Effector memory CD4-positive, alpha-beta T cell (primary cell): Measurements from ENCODE around the gene HIF1AN.

ENCODE experiments used
- DNase-seq, 3 donors: peaks; one replicate each; pipeline ENCODE4 v3.0.0-alpha.2; 2020
- H3K27ac ChIP-seq: 2 replicates; pipeline ENCODE4 v1.7.0; 2013; ENCODE audit warnings: mild to moderate bottlenecking, low read length, moderate library complexity; ENCODE audit not compliant: insufficient read depth, poor library complexity, severe bottlenecking
- H3K27me3 ChIP-seq: replicated peaks from 2 replicates; pipeline ENCODE4 v1.7.0; 2013; ENCODE audit warnings: mild to moderate bottlenecking, low read length; ENCODE audit not compliant: insufficient read depth, control insufficient read depth, poor library complexity, severe bottlenecking
- H3K36me3 ChIP-seq: 2 replicates; pipeline ENCODE4 v1.7.0; 2013; ENCODE audit warnings: mild to moderate bottlenecking, low read length, moderate library complexity; ENCODE audit not compliant: control insufficient read depth, insufficient read depth
- H3K4me1 ChIP-seq: 2 replicates; pipeline ENCODE4 v1.7.0; 2013; ENCODE audit warnings: low read length, mild to moderate bottlenecking; ENCODE audit not compliant: control insufficient read depth, insufficient read depth, poor library complexity, severe bottlenecking
- H3K4me3 ChIP-seq: 2 replicates; pipeline ENCODE4 v1.7.0; 2013; ENCODE audit warnings: low read length, low read depth, mild to moderate bottlenecking; ENCODE audit not compliant: insufficient read depth, poor library complexity, severe bottlenecking
- H3K9me3 ChIP-seq: 2 replicates; pipeline ENCODE4 v1.7.0; 2013; ENCODE audit warnings: mild to moderate bottlenecking, low read length, moderate library complexity; ENCODE audit not compliant: control insufficient read depth
- total RNA-seq, 3 donors: gene quantifications; one replicate each; lab custom pipeline; 2026; lab: John Stamatoyannopoulos, UW

The HIF1AN gene
- 42.2 to 74.0 (median 54.1) reads per million in 3 donors for total RNA-seq

GRCh38 chr10:100535715-100536353 lies at the start of gene HIF1AN:
Gene HIF1AN, plus strand, starts transcription at chr10:100535943. Its CDS starts 16 bp downstream, at chr10:100535959.
- peaks cover 30% of the 10 kb centered on the region for H3K36me3 ChIP-seq
- H3K9me3 ChIP-seq, result no peaks in the 10 kb centered on the region
- H3K4me3 ChIP-seq, result peak within 1 kb of the TSS; percentile 72
- DNase-seq, result peak; percentile 76 to 85 (median 80)
- peak within 1 kb of the TSS; percentile 79 for H3K27ac ChIP-seq
- H3K27me3 ChIP-seq, result no peaks in the 10 kb centered on the region
- peaks cover 7% of the 10 kb centered on the region for H3K4me1 ChIP-seq

GRCh38 chr10:100487529-100487928 lies 48.2 kb upstream of the HIF1AN start:
- Histone ChIP-seq H3K27me3 (no peaks in the 10 kb centered on the region), H3K27ac (no peak overlapping the region), H3K4me1 (peaks cover 5% of the 10 kb centered on the region), H3K4me3 (no peak overlapping the region), H3K9me3 (no peaks in the 10 kb centered on the region), H3K36me3 (peaks cover 35% of the 10 kb centered on the region)
- DNase-seq, result no peak

- Histone ChIP-seq H3K4me3 (no peak overlapping the region), H3K27me3 (no peaks in the 10 kb centered on the region), H3K27ac (no peak overlapping the region), H3K36me3 (peaks cover 42% of the 10 kb centered on the region), H3K4me1 (no peaks in the 10 kb centered on the region), H3K9me3 (no peaks in the 10 kb centered on the region)
- no peak for DNase-seq
Measured at GRCh38 chr10:100489396-100489795, 46.3 kb upstream of the HIF1AN start.

- H3K4me1 ChIP-seq, result no peaks in the 10 kb centered on the region
- no peak for DNase-seq
- no peak overlapping the region for H3K4me3 ChIP-seq
- H3K27ac ChIP-seq, result no peak overlapping the region
- H3K36me3 ChIP-seq, result peaks cover 47% of the 10 kb centered on the region
- H3K9me3 ChIP-seq, result no peaks in the 10 kb centered on the region
- no peaks in the 10 kb centered on the region for H3K27me3 ChIP-seq
Measured at GRCh38 chr10:100490531-100490930, 45.2 kb upstream of the HIF1AN start.

- Histone ChIP-seq H3K9me3 (no peaks in the 10 kb centered on the region), H3K27me3 (no peaks in the 10 kb centered on the region), H3K27ac (no peak overlapping the region), H3K4me3 (no peak overlapping the region), H3K4me1 (no peaks in the 10 kb centered on the region), H3K36me3 (peaks cover 62% of the 10 kb centered on the region)
- no peak for DNase-seq
Measured at GRCh38 chr10:100496567-100496966, 39.2 kb upstream of the HIF1AN start.

GRCh38 chr10:100498059-100498458 lies 37.7 kb upstream of the HIF1AN start:
- H3K27me3 ChIP-seq, result no peaks in the 10 kb centered on the region
- no peaks in the 10 kb centered on the region for H3K9me3 ChIP-seq
- no peak overlapping the region for H3K4me3 ChIP-seq
- no peak overlapping the region for H3K27ac ChIP-seq
- H3K36me3 ChIP-seq, result peaks cover 71% of the 10 kb centered on the region
- DNase-seq, result no peak
- no peaks in the 10 kb centered on the region for H3K4me1 ChIP-seq

- DNase-seq, result no peak
- no peak overlapping the region for H3K27ac ChIP-seq
- H3K36me3 ChIP-seq, result peaks cover 65% of the 10 kb centered on the region
- no peak overlapping the region for H3K4me3 ChIP-seq
- no peaks in the 10 kb centered on the region for H3K27me3 ChIP-seq
- no peaks in the 10 kb centered on the region for H3K9me3 ChIP-seq
- no peaks in the 10 kb centered on the region for H3K4me1 ChIP-seq
Measured at GRCh38 chr10:100501423-100501822, 34.3 kb upstream of the HIF1AN start.

GRCh38 chr10:100502926-100503494 lies 32.7 kb upstream of the HIF1AN start:
- no peak overlapping the region for H3K27ac ChIP-seq
- no peaks in the 10 kb centered on the region for H3K9me3 ChIP-seq
- H3K36me3 ChIP-seq, result peaks cover 55% of the 10 kb centered on the region
- no peak for DNase-seq
- H3K27me3 ChIP-seq, result no peaks in the 10 kb centered on the region
- H3K4me1 ChIP-seq, result no peaks in the 10 kb centered on the region
- no peak overlapping the region for H3K4me3 ChIP-seq

- Histone ChIP-seq H3K27ac (no peak overlapping the region), H3K36me3 (peaks cover 46% of the 10 kb centered on the region), H3K9me3 (no peaks in the 10 kb centered on the region), H3K4me1 (peaks cover 9% of the 10 kb centered on the region), H3K4me3 (no peak overlapping the region), H3K27me3 (no peaks in the 10 kb centered on the region)
- no peak for DNase-seq
Measured at GRCh38 chr10:100504096-100504495, 31.6 kb upstream of the HIF1AN start.

GRCh38 chr10:100505164-100505563 lies 30.6 kb upstream of the HIF1AN start:
- H3K4me1 ChIP-seq, result peaks cover 20% of the 10 kb centered on the region
- H3K36me3 ChIP-seq, result peaks cover 37% of the 10 kb centered on the region
- H3K27ac ChIP-seq, result no peak overlapping the region
- no peak overlapping the region for H3K4me3 ChIP-seq
- no peaks in the 10 kb centered on the region for H3K9me3 ChIP-seq
- H3K27me3 ChIP-seq, result no peaks in the 10 kb centered on the region
- no peak for DNase-seq
